ENCODE results near the gene SLCO4A1. TPM values are rescaled to one million over a fixed set of nuclear protein-coding genes. Genes with fewer than 3 reads are reported as not detected.

SLCO4A1 gene
- total RNA-seq, 2 donors from 2014 or later, result 14.7 to 15.2 TPM

DNA sequence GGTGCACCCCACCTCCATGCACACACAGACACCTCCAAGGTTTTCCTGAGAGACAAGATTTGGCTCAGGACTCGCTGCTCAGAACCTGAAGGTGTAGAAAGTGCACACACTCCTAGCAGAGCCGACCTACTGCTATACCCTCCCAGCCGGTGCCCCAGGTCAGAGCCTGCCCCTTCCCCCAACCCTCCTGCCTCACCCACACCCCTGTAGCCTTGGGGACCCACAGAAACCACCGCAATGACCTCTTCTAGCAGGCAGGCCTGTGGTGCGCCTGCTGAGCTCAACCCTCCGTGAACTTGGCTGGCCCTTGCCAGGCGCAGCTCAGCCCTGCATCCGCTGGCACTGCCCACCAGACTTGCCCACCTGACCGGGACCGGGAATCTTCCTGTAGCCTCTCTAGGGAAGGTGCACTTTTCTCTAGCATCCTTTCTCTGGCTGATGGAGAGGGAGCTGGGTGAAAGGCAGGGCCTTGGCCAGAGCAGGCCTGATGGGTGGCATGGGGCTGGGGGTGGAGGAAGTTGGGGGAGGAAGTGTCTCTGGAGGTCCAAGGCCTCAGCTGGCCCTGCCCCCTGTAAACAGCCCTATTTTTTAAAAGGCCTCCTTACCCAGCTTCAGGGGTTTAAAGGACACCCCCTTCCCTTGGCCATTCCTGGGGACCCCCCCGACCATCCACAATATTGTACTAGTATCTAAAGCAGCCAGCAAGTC is 36.9 kb upstream of the SLCO4A1 start:
- intact Hi-C loops (cut with DNase I), result no loop called here
- no peak for DNase-seq (ENCODE audit: low spot score)

DNA sequence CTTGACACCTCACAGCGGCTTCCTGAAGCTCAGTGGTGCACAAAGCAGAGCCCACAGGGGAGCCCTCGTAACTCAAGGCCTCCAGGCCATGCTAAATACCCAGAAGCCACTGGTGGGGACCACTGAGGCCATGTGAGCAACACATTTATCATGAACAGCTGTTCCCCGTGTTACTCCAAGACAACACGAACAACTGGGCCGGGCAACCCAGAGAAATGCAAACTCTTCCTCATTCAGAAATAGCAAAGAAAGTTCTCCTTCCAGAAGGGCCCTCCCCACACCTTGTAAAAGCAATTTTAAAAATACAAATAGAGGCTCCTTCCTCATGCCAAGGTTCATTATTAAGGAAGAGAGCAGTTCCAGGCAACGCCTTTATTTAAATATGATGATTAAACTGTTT is 36.3 kb upstream of the SLCO4A1 start:
- DNase-seq (ENCODE audit: low spot score), result no peak
- intact Hi-C loops (cut with DNase I), result no loop called here

DNA sequence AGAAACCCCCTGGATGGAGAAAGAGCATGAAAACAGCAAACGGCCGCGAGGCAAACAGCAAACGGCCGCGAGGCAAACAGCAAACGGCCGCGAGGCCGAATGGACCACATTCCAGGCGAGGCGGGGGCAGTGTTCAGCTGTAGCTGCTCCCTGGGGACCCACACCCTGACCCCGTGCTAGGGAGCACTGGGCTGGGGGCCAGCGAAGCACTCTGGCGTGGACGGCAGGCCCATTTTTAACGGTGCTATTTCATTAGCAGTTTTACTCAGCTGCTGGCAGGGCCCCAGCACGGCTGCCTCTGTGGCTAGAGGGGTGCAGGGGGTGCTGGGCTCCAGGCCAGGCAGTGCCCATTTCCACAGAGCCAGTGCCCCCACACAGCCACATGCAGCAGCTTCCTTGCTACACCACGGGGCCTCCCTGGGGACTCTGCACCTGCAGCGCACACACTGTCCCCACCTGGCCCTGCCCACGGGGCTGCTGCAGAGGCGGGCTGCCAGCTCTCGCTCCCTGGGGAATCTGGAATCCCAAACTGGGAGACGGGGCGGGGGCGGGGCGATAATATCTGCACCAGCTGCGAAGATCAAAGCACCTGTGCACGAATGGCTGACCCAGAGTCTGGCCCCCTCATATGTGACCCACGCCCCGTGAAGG is 35.6 kb upstream of the SLCO4A1 start:
- intact Hi-C loops (cut with DNase I), result no loop called here
- DNase-seq (ENCODE audit: low spot score), result no peak

- intact Hi-C loops (cut with DNase I), result no loop called here
- DNase-seq (ENCODE audit: low spot score), result no peak
These were observed 34.7 kb upstream of the SLCO4A1 start for GRCh38 chr20:62607366-62608217.

DNA sequence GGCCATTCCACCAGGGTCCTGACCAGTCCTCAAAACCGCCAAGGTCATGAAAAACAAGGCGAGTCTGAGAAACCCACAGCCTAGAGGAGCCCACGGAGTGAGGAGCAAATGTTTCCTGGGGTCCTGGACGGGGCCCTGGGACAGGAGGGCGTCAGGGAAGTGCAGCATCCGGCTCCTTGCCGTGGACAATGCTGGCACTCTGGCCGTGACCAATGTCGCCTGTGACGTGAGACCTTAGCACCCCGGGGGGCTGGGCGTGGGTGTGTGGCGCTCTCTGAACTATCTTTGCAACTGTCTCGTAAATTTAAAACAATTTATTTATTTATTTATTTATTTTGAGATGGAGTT is 34.1 kb upstream of the SLCO4A1 start:
- intact Hi-C loops (cut with DNase I), result no loop called here
- DNase-seq (ENCODE audit: low spot score), result no peak

DNA sequence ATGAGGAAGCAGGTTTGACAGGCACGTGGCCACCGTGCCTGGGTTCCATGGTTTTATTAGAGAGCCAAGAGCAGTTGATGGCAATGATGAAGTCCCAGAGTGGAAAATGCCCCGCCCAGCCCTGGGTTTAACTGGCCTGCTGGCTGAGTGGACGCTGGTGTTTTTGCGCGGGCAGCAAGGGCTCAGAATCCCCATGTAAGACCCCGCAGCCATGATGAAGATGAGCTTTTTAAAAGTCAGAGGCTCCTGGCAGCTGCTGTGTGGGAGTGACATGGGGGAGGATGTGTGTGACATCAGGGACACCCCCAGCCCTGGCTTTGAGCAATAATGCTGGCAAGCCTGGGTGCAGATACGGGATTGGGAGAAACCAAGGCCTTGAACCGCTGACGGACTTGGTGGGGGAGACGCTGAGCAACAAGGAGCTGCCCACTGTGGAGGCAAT is 33.0 kb upstream of the SLCO4A1 start:
- intact Hi-C loops (cut with DNase I), result no loop called here
- no peak for DNase-seq (ENCODE audit: low spot score)

DNA sequence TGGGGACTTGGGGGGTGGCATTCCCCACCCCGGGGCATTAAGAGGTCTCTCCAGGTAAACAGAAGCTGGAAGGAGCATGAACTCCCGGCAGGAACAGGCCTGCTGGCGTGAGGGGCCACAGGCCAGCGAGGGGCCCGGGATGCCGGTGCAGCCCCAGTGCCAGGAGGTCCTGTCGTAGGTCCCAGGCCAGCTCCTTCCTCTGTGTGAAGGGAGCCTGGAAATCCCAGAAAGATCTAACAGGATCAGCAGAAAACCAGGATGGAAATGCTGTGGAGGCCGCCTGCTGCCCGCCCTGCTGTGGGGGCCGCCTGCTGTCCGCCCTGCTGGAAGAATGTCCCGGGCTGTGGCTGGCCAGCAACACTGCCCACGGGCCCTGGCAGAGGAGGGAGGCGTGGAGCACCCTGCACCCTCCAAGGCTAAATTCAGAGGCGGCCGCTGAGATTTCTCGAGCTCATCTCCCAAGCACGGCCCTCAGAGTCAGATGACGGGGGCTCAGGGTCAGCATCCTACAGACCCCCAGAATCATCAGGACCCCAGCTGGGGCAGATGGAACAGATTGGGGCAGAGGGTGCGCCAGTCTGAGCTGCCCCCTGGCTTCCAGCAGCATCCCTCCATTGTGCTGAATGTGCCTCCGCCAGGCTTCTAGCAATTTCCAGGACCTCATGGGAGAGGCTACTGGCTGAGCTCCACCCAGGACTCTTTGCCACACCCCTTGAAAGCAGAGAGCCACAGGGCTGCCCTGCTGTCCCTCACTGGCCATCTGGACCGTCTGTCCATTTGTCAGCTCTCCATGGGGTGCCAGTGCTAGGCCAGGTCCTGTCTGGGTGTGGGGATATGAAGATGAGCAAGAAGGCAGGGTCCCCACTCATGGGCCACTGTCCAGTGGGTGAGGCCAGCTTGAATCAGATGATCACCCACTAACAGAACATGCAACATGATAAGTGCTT is 32.2 kb upstream of the SLCO4A1 start:
- no peak for DNase-seq (ENCODE audit: low spot score)
- intact Hi-C loops (cut with DNase I), result loop anchor here in 1 of 2 donors (10.0 kb wide), 1 partner anchor 195 kb away; no protein-coding TSS in a partner anchor

- DNase-seq (ENCODE audit: low spot score), result no peak
- intact Hi-C loops (cut with DNase I), result loop anchor here in 1 of 2 donors (10.0 kb wide), 1 partner anchor 196 kb away; no protein-coding TSS in a partner anchor
These were observed 31.3 kb upstream of the SLCO4A1 start for GRCh38 chr20:62611012-62611411.

- intact Hi-C loops (cut with DNase I), result loop anchor here in 1 of 2 donors (10.0 kb wide), 1 partner anchor 197 kb away; no protein-coding TSS in a partner anchor
- no peak for DNase-seq (ENCODE audit: low spot score)
These were observed 30.5 kb upstream of the SLCO4A1 start for GRCh38 chr20:62611819-62612218.

GRCh38 chr20:62614085-62614960 is 28.0 kb upstream of the SLCO4A1 start:
- no peak for DNase-seq (ENCODE audit: low spot score)
- intact Hi-C loops (cut with DNase I), result loop anchor here in 1 of 2 donors (10.0 kb wide), 1 partner anchor 200 kb away; no protein-coding TSS in a partner anchor

DNA sequence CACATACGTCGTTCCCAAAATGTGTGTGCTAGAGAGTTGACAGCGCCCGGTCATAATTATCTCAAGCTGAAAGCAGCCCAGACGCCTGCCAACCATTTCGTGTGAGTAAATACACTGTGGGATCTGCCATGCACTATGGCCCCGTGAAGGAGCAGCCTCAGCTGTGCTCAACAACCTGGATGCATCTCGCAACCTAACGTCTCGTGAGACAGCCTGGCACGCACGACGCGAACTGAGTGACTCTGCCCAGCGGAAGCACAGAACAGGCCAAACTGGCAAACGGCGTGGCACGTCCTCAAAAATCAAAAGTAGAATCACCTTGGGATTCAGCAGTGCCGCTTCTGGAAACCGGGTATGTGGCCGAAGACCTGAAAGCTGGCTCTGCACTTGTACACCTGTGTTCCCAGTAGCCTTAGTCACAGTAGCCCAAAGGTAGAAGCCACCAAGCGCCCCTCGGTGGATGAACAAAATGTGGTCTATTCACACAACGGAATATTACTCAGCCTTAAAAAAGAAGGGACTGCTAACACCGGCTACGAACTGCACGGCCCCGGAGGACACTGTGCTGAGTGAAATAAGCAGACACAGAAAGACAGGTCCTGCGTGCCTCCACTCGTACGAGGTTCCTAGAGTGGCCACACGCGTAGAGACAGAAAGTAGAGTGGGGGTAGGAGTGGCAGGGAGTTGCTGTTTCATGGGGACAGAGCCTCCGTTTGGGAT is 27.2 kb upstream of the SLCO4A1 start:
- no peak for DNase-seq (ENCODE audit: low spot score)
- intact Hi-C loops (cut with DNase I), result loop anchor here in 1 of 2 donors (10.0 kb wide), 1 partner anchor 200 kb away; no protein-coding TSS in a partner anchor

DNA sequence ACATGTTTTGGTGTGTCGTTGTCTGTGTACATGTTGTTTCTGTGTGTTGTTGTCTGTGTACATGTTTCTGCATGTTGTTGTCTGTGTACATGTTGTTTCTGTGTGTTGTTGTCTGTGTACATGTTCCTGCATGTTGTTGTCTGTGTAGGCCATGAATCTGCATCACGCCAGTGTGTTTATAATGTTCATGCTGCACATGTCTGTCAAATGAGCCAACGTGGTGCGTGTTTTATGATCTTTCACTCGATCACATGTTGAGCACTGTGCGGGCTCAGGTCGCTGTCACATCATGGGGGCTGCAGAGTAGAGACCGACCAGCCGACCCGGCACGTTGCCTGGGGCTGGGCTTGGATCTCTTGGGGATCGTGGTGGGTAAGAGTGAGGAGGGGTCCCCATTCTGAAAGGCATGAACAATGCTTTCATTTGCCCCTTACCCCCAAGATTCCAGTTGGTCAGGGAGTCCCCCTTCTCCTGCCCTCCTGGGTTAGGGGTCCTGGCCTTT is 26.5 kb upstream of the SLCO4A1 start:
- DNase-seq (ENCODE audit: low spot score), result no peak
- intact Hi-C loops (cut with DNase I), result loop anchor here in 1 of 2 donors (2.0 to 10.0 kb wide), 2 partner anchors 117 to 201 kb away; no protein-coding TSS in a partner anchor

DNA sequence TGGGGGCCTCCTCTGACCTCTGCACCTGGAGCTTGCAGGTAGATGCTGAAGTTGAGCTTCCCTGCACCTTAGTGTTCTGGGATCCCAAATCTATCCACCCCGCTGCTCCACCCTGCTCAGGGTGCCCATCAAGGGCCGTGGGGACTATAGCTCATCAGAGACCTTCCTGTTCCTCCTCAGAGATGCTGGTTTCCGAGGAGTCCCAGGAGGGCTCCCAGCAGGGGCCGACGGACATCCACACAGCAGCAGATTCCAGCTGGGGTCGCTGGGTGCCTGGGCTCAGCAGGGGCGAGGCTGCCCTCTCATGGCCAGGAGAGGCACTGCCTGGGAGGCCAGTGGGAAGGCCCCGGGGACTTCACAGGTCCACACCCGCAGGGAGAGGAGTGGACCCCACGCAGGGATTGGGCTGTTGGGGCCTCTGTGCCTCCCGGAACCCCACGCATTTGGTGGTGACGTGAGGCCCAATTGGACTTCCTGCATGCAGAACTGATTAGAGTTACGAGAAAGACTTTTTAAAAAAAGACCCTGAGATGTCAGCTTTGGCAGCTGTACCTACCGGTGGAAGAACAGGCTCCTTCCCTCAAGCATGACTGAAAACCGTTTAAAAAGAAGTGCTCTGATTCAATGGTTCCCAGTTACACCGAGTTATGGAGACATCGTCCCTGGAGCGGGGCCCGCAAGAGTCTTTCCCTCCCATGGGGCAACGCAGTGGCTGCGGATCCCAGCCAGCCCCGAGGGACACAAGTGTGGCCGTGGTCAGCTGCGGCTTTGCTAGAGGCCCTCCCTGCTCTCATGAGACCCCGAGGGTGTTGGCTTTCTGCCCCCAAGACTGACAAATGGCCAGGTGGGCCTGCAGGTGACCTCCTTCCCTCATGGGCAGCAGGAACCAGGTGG is 25.3 kb upstream of the SLCO4A1 start:
- DNase-seq (ENCODE audit: low spot score), result peak; percentile 92
- intact Hi-C loops (cut with DNase I), result loop anchor here in 1 of 2 donors (2.0 to 10.0 kb wide), 2 partner anchors 118 to 202 kb away; no protein-coding TSS in a partner anchor

DNA sequence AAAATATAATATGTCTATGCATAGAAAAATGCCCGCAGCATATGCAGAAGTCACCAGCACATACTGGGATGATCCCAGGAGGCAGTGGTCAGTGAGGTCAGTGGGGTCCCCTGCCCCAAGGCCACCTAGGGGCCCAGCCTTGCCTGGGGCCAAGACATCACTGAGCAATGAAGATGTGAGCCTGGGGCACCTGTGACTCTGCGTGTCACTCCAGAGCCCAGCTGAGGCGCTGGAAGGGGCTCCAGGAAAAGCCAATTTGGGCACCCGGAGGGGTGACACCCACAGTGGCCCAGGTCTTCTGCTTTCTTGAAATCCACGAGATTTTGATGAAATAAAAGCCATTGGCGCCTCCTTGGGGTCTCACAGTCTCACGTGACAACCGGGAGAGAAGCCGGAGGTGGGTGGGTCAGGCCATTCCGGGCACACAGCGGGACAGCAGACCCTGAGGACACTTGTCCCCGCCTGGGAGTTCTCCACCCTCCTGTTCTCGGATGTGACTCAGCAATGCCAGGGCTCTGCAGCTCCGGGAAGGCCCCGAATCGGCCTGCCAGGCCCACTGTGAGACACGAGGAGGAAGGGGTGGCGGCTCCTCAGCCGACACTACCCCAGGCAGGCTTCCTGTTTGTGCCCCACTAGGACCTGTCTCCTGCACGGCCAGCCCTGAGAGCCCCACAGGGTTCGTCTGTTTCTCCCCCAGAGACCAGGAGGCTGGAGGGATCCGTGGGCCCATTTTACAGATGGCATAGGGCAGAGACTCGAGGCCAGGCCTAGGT is 24.4 kb upstream of the SLCO4A1 start:
- intact Hi-C loops (cut with DNase I), result loop anchor here in 1 of 2 donors (2.0 to 10.0 kb wide), 2 partner anchors 119 to 203 kb away; no protein-coding TSS in a partner anchor
- DNase-seq (ENCODE audit: low spot score), result peak; percentile 93

Measured in posterior vena cava (tissue), 2 donors.